ENCODE results near the gene ELOVL1. TPM values are rescaled to one million over a fixed set of nuclear protein-coding genes. Genes with fewer than 3 reads are reported as not detected.

Gene ELOVL1
- total and polyA plus RNA-seq, 10 of the 15 experiments (the other 5 are each of a cell fraction or from before 2014, with no cell fraction given) = 58.5 to 139 (median 89.8) TPM

- no peak for TF ChIP-seq NBN (IDR thresholded peaks at IDR 0.05)
- TF ChIP-seq WRNIP1 (IDR thresholded peaks at IDR 0.05; ENCODE audit: borderline replicate concordance, low read depth, low read length) = no peak
- TF ChIP-seq RCOR1 (conservative IDR thresholded peaks at IDR 0.05; ENCODE audit: low read depth, low read length) = no peak
- WGBS (ENCODE audit: insufficient coverage, insufficient replicate concordance, low lambda C conversion rate, missing lambda C conversion rate) = 32% methylated on average over 2 of the region's 3 CpGs
- no peak for DNase-seq (ENCODE audit: low read depth, low spot score)
- in situ Hi-C loops (cut with MboI) (no loop called here), intact Hi-C loops (cut with micrococcal nuclease; ENCODE audit: unreplicated experiment) (no loop called here)
- H3K9me3 ChIP-seq (replicated peaks; ENCODE audit: control insufficient read depth, insufficient read depth, low read length) = no peaks in the 10 kb centered on the region
- ChIA-PET CTCF (no interaction called here), RAD21 (ENCODE audit: unreplicated experiment) (no interaction called here), SMC1A (ENCODE audit: uncharacterized antibody, unreplicated experiment) (interaction anchor here (0.8 kb wide), 1 partner anchor 98 kb away, joined by 4 read pairs; no protein-coding TSS in a partner anchor), POLR2A (no interaction called here)
- H3K9ac ChIP-seq (ENCODE audit: control insufficient read depth, insufficient read depth, low read length) = no peak within 1 kb of the TSS
- no peak within 1 kb of the TSS for H3K27ac ChIP-seq (ENCODE audit: control insufficient read depth, insufficient read depth)
- no TSS peak for BruUV-seq (replicated peaks)
- no peak within 1 kb of the TSS for H2AFZ ChIP-seq (ENCODE audit: control insufficient read depth, low read depth, low read length)
- H3K4me3 ChIP-seq = no peak within 1 kb of the TSS
- no peaks in the 10 kb centered on the region for H3K36me3 ChIP-seq (ENCODE audit: control insufficient read depth in 2 of 2, insufficient read depth in 2 of 2, low read length in 1 of 2)
- no peak within 1 kb of the TSS for H3K4me2 ChIP-seq (ENCODE audit: control insufficient read depth, insufficient read depth)
- H3K4me1 ChIP-seq (ENCODE audit: control insufficient read depth, insufficient read depth, low read length) = no peaks in the 10 kb centered on the region
- H3K79me2 ChIP-seq (ENCODE audit: control insufficient read depth, insufficient read depth, low read length) = no peaks in the 10 kb centered on the region
- no peak for FAIRE-seq
- ATAC-seq = no peak
- no peaks in the 10 kb centered on the region for H4K20me1 ChIP-seq (ENCODE audit: control insufficient read depth, insufficient read depth)
- H3K27me3 ChIP-seq (replicated peaks in 1 of 2; ENCODE audit: control insufficient read depth in 2 of 2, insufficient read depth in 2 of 2, low read length in 1 of 2) = no peaks in the 10 kb centered on the region; a peak in 1 of 4 replicates
Observed at GRCh38 chr1:43337588-43337987, 30.2 kb downstream of the ELOVL1 start, which contains the start of gene MPL. Gene MPL, plus strand, starts transcription at chr1:43337818. Its CDS starts 31 bp downstream, at chr1:43337849.

GRCh38 chr1:43334453-43335205, 33.2 kb downstream of the ELOVL1 start:
- in situ Hi-C loops (cut with MboI) = no loop called here
- ATAC-seq = no peak
- TF ChIP-seq NR2C1 (IDR thresholded peaks at IDR 0.05) (no peak), IRF5 (IDR thresholded peaks at IDR 0.05; ENCODE audit: borderline replicate concordance) (no peak), BMI1 (IDR thresholded peaks at IDR 0.05; ENCODE audit: borderline replicate concordance) (no peak), TCF7 (IDR thresholded peaks at IDR 0.05; ENCODE audit: borderline replicate concordance) (no peak), BCL3 (IDR thresholded peaks at IDR 0.05; ENCODE audit: borderline replicate concordance, insufficient read depth, low read depth, low read length, poor library complexity, severe bottlenecking) (no peak), SIX5 (IDR thresholded peaks at IDR 0.05; ENCODE audit: low read depth, low read length, severe bottlenecking) (no peak), NBN (IDR thresholded peaks at IDR 0.05) (no peak), DPF2 (IDR thresholded peaks at IDR 0.05) (no peak), NKRF (conservative IDR thresholded peaks at IDR 0.05) (no peak), CBFB (IDR thresholded peaks at IDR 0.05; ENCODE audit: low read depth) (no peak)
- ChIA-PET CTCF (interaction anchor here (1.1 kb wide), 1 partner anchor 108 kb away, joined by 4 read pairs; no protein-coding TSS in a partner anchor), RAD21 (ENCODE audit: unreplicated experiment) (no interaction called here), POLR2A (no interaction called here), SMC1A (ENCODE audit: uncharacterized antibody, unreplicated experiment) (interaction anchor here (1.0 to 1.1 kb wide), 2 partner anchors 96 to 108 kb away, joined by 3 read pairs; no protein-coding TSS in a partner anchor)
- no peak overlapping the region for H2AFZ ChIP-seq (ENCODE audit: control insufficient read depth, low read depth, low read length)
- no peak for FAIRE-seq
- no peak overlapping the region for H3K9ac ChIP-seq (ENCODE audit: control insufficient read depth, insufficient read depth, low read length)
- no peaks in the 10 kb centered on the region for H4K20me1 ChIP-seq (ENCODE audit: control insufficient read depth, insufficient read depth)
- no peak overlapping the region for H3K4me3 ChIP-seq
- no peaks in the 10 kb centered on the region for H3K36me3 ChIP-seq (ENCODE audit: control insufficient read depth in 2 of 2, insufficient read depth in 2 of 2, low read length in 1 of 2)
- no peaks in the 10 kb centered on the region for H3K79me2 ChIP-seq (ENCODE audit: control insufficient read depth, insufficient read depth, low read length)
- 35% methylated on average over 7 of the region's 7 CpGs for WGBS (ENCODE audit: insufficient coverage, insufficient replicate concordance, low lambda C conversion rate, missing lambda C conversion rate)
- BruUV-seq (replicated peaks) = no TSS peak
- H3K9me3 ChIP-seq (replicated peaks; ENCODE audit: control insufficient read depth, insufficient read depth, low read length) = no peaks in the 10 kb centered on the region
- H3K27me3 ChIP-seq (replicated peaks in 1 of 2; ENCODE audit: control insufficient read depth in 2 of 2, insufficient read depth in 2 of 2, low read length in 1 of 2) = no peaks in the 10 kb centered on the region; a peak in 1 of 4 replicates
- H3K4me2 ChIP-seq (ENCODE audit: control insufficient read depth, insufficient read depth) = no peak overlapping the region
- H3K27ac ChIP-seq (ENCODE audit: control insufficient read depth, insufficient read depth) = no peak overlapping the region
- intact Hi-C loops (cut with micrococcal nuclease; ENCODE audit: unreplicated experiment) = no loop called here
- DNase-seq (ENCODE audit: low read depth, low spot score) = no peak
- H3K4me1 ChIP-seq (ENCODE audit: control insufficient read depth, insufficient read depth, low read length) = no peaks in the 10 kb centered on the region
